ENCODE measurements around the gene CAB39L.

DNA sequence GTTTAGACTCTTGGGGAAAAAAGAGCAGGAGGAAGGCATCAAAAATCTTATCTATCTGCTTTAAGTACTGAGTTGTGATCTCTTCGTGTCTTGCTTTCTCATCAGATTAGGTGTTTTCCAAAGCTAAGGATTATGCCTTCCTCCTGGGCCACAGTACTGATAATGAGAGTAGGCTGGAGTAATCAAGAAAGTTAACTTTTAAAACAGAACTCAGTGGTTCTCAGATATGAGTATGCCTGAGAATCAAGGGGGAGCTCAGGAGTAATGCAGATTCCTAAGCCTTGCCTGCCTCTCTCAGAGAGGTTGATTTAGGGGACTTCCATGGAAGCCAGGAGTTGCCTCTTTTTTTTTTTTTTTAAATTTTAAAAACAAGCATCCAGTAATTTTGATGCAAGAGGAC lies 172.6 kb downstream of the CAB39L start:
- TF ChIP-seq CHD2 (IDR thresholded peaks at IDR 0.05; ENCODE audit: low read length, partially characterized antibody): no peak
- TF ChIP-seq, protein P1, sequence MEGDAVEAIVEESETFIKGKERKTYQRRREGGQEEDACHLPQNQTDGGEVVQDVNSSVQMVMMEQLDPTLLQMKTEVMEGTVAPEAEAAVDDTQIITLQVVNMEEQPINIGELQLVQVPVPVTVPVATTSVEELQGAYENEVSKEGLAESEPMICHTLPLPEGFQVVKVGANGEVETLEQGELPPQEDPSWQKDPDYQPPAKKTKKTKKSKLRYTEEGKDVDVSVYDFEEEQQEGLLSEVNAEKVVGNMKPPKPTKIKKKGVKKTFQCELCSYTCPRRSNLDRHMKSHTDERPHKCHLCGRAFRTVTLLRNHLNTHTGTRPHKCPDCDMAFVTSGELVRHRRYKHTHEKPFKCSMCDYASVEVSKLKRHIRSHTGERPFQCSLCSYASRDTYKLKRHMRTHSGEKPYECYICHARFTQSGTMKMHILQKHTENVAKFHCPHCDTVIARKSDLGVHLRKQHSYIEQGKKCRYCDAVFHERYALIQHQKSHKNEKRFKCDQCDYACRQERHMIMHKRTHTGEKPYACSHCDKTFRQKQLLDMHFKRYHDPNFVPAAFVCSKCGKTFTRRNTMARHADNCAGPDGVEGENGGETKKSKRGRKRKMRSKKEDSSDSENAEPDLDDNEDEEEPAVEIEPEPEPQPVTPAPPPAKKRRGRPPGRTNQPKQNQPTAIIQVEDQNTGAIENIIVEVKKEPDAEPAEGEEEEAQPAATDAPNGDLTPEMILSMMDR (IDR thresholded peaks at IDR 0.05): no peak
- TF ChIP-seq POLR2A (IDR thresholded peaks at IDR 0.05; ENCODE audit: low read length): no peak
- no peak for TF ChIP-seq CEBPB (IDR thresholded peaks at IDR 0.05)
- TF ChIP-seq, protein P2, sequence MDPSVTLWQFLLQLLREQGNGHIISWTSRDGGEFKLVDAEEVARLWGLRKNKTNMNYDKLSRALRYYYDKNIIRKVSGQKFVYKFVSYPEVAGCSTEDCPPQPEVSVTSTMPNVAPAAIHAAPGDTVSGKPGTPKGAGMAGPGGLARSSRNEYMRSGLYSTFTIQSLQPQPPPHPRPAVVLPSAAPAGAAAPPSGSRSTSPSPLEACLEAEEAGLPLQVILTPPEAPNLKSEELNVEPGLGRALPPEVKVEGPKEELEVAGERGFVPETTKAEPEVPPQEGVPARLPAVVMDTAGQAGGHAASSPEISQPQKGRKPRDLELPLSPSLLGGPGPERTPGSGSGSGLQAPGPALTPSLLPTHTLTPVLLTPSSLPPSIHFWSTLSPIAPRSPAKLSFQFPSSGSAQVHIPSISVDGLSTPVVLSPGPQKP (IDR thresholded peaks at IDR 0.05; ENCODE audit: low read depth, low read length): no peak
- TF ChIP-seq, protein P3, sequence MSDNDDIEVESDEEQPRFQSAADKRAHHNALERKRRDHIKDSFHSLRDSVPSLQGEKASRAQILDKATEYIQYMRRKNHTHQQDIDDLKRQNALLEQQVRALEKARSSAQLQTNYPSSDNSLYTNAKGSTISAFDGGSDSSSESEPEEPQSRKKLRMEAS (IDR thresholded peaks at IDR 0.05): no peak
